Pancreas (tissue), 10 donors: ENCODE results near the gene PRDM16. TPM values are rescaled to one million over a fixed set of nuclear protein-coding genes. Genes with fewer than 3 reads are reported as not detected.
A peak's percentile ranks its signal among the peaks of the same experiment; 100 is the strongest.

Source experiments
- ATAC-seq, 4 donors: fragments of 200-7000 bp; cut with Tn5 transposase; one replicate each; pipeline versions ENCODE4 v1.8.0 to v1.9.1; 2020; ENCODE audit warnings: mild to moderate bottlenecking in 4 of 4, moderate library complexity in 4 of 4
- DNase-seq, 6 donors: peaks; one replicate each; pipeline ENCODE4 v3.0.0-alpha.2; 2020
- FAIRE-seq: peaks from 2 replicates; lab custom pipeline; 2012; peaks lifted over from hg19 to GRCh38; lab: Jason Lieb, UNC
- H3K27ac ChIP-seq, 4 donors: fragments of 200-600 bp; sonication (generic); 1 replicate in 3 of 4; 2 replicates in 1 of 4; pipeline versions ENCODE4 v1.5.0 to v1.8.0; 2020
- H3K27me3 ChIP-seq, 4 donors: fragments of 200-600 bp; one replicate each; pipeline ENCODE4 v1.8.0; 2021
- H3K36me3 ChIP-seq, 3 donors: fragments of 200-600 bp; sonication (generic) in 1 of 3; one replicate each; pipeline versions ENCODE4 v1.5.0 to v1.8.0; 2020 to 2021
- H3K4me1 ChIP-seq, 3 donors: fragments of 200-600 bp; one replicate each; pipeline ENCODE4 v1.8.0; 2021
- H3K4me3 ChIP-seq, 4 donors: fragments of 200-600 bp; sonication (generic) in 2 of 4; one replicate each; pipeline versions ENCODE4 v1.5.0 to v1.8.0; 2020 to 2021
- H3K9me3 ChIP-seq, 4 donors: fragments of 200-600 bp; one replicate each; pipeline ENCODE4 v1.8.0; 2021
- WGBS, 2 donors: extraction: QIAGEN DNeasy Blood & Tissue Kit; methylation state at CpG; one replicate each; pipeline ENCODE4 v1.1.7; 2013; 5-methylcytosine and 5-hydroxymethylcytosine counted together
- intact Hi-C, 3 donors: fragments of 100-400 bp; cut with DNase I; formaldehyde crosslinking; loops; one replicate each; pipeline versions ENCODE4 v1.11.1 to v1.14.2; 2022
- polyA plus RNA-seq, 2 donors: library from polyadenylated mRNA; stranded (reverse); fragments of 200-250 nt; gene quantifications; one replicate each; pipeline ENCODE4 v1.2.3, GENCODE V29; 2013
- total RNA-seq, 6 donors: library from RNA; stranded (reverse); fragmentation: NEBNext Ultra II Directional in 4 of 6; extraction: Animal tissue kit (Norgen Biotek cat#: 25700) in 4 of 6; gene quantifications; one replicate each; pipeline versions ENCODE4 v1.2.1 to v1.2.4, GENCODE V29; 2021 to 2023
- TF ChIP-seq, protein P1 (sequence below), 4 donors: fragments of 200-600 bp; sonication (generic) in 3 of 4; IDR thresholded peaks; one replicate each; pipeline versions ENCODE4 v1.5.0 to v1.8.0; 2021; ENCODE audit warnings: antibody characterized with exemption in 4 of 4
- donor health status: healthy with polysubstance abuse.
- donor health status: DM: no; HTN: no; CAD: no; lungs with moderate emphysema.
- donor health status: DM: no; HTN: no; CAD: no.
- donor health status: control.
- donor health status: control.
- donor health status: Bipolar disorder and iron deficiency.
- donor health status: DM: yes; HTN: yes; CAD: no.
- donor health status: DM: no; HTN: no; CAD: no.
- donor health status: DM: no; HTN: no; CAD: no.
- donor health status: DM: yes; HTN: yes; CAD: no.

PRDM16 gene
- total and polyA plus RNA-seq, 8 donors = 6.6 to 19.2 (median 14.9) TPM

DNA sequence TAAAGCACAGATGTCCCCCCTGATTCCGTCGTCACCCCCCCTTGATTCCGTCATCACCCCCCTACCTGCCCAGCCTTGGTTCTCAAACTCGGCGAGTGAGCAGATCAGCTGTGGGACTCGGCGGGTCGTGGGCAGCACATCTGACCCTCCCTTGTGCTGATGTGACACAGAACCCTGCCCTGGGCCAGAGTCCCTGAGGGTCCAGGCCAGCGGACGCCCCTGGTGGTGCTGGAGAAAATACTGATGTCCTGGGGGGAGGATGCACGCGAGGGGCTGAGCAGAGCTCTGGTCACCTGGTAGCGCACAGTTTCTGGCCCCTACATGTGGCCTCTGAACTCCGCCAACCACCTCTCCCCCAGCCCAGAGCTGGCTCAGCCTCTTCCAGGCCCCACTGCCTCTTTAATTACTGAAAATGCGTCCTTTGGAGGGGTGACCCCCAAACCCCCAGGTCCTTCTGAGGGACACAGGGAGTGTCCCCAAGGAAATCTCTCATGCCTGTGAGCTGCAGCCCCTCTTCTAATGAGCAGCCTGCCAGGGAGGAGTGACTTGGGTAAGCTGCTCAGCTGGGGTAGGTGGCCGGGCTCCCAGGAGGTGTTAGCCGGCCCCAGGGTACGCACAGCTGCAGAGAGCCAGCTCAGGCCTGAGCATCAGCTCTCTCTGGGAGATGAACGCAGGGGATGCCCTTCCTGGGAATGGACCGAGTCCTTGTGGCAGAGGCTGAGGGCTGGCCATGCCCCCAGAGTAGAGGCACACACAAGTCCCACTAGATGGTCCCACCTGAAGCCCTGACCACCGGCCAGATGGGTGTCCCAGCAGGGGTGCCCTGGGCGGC is 255.9 kb downstream of the PRDM16 start:
- peak in 1 of 6 donors; percentile 31 for DNase-seq
- Histone ChIP-seq H3K4me3 (no peak overlapping the region), H3K27me3 (no peaks in the 10 kb centered on the region), H3K9me3 (no peaks in the 10 kb centered on the region), H3K36me3 (no peaks in the 10 kb centered on the region), H3K27ac (no peak overlapping the region), H3K4me1 (peaks cover 16 to 29% (median 18%) of the 10 kb centered on the region in 3 donors)
- 91 to 92% methylated on average over 22 of the region's 22 CpGs for WGBS, 2 donors
- TF ChIP-seq, protein P1, sequence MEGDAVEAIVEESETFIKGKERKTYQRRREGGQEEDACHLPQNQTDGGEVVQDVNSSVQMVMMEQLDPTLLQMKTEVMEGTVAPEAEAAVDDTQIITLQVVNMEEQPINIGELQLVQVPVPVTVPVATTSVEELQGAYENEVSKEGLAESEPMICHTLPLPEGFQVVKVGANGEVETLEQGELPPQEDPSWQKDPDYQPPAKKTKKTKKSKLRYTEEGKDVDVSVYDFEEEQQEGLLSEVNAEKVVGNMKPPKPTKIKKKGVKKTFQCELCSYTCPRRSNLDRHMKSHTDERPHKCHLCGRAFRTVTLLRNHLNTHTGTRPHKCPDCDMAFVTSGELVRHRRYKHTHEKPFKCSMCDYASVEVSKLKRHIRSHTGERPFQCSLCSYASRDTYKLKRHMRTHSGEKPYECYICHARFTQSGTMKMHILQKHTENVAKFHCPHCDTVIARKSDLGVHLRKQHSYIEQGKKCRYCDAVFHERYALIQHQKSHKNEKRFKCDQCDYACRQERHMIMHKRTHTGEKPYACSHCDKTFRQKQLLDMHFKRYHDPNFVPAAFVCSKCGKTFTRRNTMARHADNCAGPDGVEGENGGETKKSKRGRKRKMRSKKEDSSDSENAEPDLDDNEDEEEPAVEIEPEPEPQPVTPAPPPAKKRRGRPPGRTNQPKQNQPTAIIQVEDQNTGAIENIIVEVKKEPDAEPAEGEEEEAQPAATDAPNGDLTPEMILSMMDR (IDR thresholded peaks at IDR 0.05) = no peak
- no peak for FAIRE-seq
- ATAC-seq = no peak
- intact Hi-C loops = no loop called here

DNA sequence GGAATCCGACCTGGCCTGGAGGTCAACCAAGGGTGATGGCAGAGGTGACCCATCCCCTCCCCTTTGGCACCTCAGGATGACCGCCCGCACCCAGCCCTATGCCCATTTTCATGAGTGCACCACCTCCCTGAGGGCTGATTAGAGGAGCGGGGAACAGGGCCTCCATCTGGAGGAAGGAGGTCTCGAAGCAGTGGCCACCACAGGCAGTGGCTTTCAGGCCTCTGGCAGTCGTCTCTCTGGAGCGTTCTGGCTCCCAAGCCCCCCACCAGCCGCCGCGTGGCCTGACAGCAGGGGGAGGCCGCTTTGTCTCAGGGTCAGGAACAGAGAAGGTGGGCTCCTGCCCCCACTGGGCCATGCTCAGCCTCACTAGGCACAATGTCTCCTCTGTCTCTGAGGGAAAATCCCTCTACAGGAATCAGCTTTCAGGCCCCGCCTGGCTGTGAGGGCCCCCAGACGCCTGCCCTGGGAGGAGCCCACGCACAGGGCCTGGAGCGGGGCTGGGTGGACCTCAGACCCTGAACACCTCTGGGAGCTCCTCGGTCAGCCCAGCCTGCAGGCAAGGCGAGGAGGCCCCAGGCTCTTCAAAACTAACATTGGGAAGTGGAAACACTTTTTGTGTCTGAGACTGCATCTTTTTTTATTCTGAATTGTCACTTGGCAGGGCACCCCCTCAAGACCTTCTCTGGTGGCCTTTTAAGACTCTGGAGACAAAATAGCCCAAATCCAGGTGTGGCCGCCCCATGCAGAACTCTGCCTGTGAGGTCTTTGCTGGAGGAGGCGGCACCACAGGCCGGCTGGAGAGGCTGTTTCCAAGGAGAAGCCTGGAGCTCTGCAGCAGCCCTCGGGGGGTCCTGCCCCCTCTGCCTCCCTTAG is 257.7 kb downstream of the PRDM16 start:
- H3K4me1 ChIP-seq = peaks cover 7 to 17% (median 10%) of the 10 kb centered on the region in 3 donors
- no peak overlapping the region for H3K4me3 ChIP-seq
- no peak for FAIRE-seq
- no peaks in the 10 kb centered on the region for H3K9me3 ChIP-seq
- 84 to 93% methylated on average over 21 of the region's 21 CpGs for WGBS, 2 donors
- H3K36me3 ChIP-seq = no peaks in the 10 kb centered on the region
- no peak overlapping the region for H3K27ac ChIP-seq
- intact Hi-C loops = no loop called here
- ATAC-seq = no peak
- no peaks in the 10 kb centered on the region for H3K27me3 ChIP-seq
- DNase-seq = no peak
- TF ChIP-seq, protein P1 (IDR thresholded peaks at IDR 0.05) = no peak

- Histone ChIP-seq H3K27ac (no peak overlapping the region), H3K36me3 (no peaks in the 10 kb centered on the region), H3K9me3 (no peaks in the 10 kb centered on the region), H3K4me1 (peaks cover 7 to 15% (median 10%) of the 10 kb centered on the region in 3 donors), H3K4me3 (no peak overlapping the region), H3K27me3 (no peaks in the 10 kb centered on the region)
- TF ChIP-seq, protein P1 (IDR thresholded peaks at IDR 0.05) = no peak
- DNase-seq (no peak), FAIRE-seq (no peak), ATAC-seq (no peak)
- 87 to 89% methylated on average over 15 of the region's 15 CpGs for WGBS, 2 donors
- intact Hi-C loops = no loop called here
Observed at GRCh38 chr1:3327389-3327702, 258.3 kb downstream of the PRDM16 start.

DNA sequence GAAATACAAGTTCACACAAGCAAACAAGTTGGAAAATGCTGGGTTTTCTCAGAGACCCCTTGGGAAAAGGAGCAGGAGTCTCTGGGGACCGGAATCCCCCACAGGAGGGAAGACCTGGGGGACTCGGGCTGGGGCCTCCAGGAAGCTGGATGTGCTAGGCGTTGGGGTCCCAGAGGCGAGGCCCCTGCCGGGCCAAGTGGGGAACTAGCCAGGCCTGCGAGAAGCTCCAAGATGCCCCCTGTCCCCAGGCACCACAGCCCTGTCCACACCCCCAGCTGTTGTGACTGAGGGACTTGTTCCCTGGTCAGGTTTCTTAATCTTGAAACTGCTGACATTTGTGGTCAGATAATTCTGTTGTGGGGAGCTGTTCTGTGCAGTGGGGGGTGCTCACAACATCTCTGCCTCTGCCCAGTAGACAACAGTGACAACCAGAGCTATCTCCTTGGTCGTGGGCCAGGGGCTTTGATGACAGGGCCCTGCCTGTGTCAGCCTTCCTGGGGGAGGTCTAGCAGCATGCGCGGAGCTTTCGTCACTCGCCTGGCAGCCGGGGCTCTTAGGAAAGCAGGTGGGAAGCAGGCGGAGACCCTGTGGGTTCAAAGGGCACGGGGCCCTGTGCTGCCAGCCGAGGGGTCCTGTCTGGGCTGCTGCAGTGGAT is 259.1 kb downstream of the PRDM16 start:
- H3K4me3 ChIP-seq = no peak overlapping the region
- H3K4me1 ChIP-seq = peaks cover 7 to 10% (median 9%) of the 10 kb centered on the region in 3 donors
- ATAC-seq = no peak
- DNase-seq = no peak
- intact Hi-C loops = no loop called here
- 83 to 85% methylated on average over 15 of the region's 15 CpGs for WGBS, 2 donors
- no peaks in the 10 kb centered on the region for H3K27me3 ChIP-seq
- H3K27ac ChIP-seq = no peak overlapping the region
- H3K9me3 ChIP-seq = no peaks in the 10 kb centered on the region
- no peaks in the 10 kb centered on the region for H3K36me3 ChIP-seq
- no peak for FAIRE-seq
- TF ChIP-seq, protein P1 (IDR thresholded peaks at IDR 0.05) = no peak
